HG02571 (cell line): ENCODE results near the gene ZNF516.
"Not testable (repeated sequence)": the region's sequence is repeated elsewhere in the genome, so short reads cannot be mapped to it uniquely, and the experiment has no call there.

Experiments
- ATAC-seq: cut with Tn5 transposase; IDR thresholded peaks from one replicate; pipeline ENCODE4 v1.9.1; 2021; ENCODE audit warnings: mild to moderate bottlenecking, moderate library complexity; ENCODE audit not compliant: unreplicated experiment

The ZNF516 gene

DNA sequence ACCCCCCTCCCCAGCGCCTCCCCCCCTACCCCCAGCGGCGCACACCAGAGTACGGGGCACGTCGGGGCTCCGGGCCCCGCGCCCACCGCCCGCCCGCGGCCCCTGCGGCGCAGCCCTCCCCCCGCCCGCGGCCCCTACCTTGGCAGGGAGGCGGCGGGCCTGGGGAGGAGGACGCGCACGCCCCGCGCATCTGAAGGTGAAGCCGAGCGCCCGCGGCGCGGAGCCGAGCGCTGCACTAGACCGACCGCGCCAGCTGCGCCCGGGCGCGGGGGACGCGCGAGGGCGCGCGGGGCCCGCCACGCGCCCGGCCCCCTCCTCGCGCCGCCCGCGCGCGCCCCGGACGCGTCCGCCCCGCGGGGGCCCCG is at the start of gene ZNF516:
TSS of gene ZNF516 (minus strand) at position 237 of the 365 bp plus-strand sequence. CDS start 52,188 bp downstream, outside the sequence.
- ATAC-seq: no peak

GRCh38 chr18:76538846-76539245 is 43.8 kb upstream of the ZNF516 start:
- no peak for ATAC-seq

DNA sequence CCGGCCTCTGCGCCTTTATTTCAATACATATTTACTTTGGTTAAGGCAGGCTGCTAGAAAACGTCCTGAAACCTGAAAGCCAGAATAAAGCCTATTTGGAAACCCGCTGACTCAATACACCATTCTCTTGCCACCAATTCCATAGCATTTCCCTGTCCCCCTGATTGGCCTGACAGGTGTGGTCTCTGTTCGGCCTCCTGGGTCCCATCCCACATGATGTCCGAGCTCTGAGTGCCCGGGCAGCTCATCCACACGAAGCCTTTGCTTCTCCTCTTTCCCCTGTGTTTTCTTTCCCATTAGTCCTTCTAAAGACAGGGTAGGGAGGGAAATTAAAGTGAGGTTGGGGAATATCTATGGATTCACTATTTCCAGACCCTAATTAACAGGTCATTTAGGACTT is 42.6 kb upstream of the ZNF516 start:
- no peak for ATAC-seq

- not testable (repeated sequence) for ATAC-seq
Measured at GRCh38 chr18:76536593-76536992, 41.6 kb upstream of the ZNF516 start.

DNA sequence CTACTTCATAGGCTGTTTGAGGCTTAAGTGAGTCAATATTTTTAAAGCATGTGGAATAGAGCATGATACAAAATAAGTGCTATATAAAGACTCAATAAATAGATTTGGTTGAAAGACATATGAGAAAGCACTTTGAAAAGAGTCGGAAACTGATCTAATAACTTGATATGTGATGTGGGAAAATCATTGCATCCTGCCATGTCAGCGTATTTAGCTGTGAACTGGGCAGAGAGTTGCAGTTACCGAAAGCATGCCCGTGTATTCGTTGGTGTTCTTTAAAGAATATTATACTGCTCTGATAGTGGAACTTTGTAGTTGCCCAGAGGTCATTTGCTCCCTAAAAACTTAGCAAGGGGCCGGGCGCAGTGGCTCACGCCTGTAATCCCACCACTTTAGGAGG is 37.8 kb upstream of the ZNF516 start:
- ATAC-seq: no peak

DNA sequence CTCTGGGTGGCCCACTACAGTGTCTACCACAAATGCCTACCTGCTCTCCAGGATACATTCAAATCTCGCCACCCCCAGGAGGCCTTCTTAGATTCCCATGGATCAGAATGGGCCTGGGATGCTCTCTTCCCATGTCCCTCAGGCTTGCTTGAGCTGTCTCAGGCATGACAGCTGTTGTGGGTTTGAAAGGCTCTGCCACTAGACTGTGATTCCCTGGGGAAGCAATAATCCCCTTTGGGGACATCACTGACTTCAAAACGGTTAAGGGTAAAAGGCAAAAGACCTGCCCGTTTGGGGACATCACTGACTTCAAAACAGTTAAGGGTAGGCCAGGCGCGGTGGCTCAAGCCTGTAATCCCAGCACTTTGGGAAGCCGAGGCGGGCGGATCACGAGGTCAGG is 35.8 kb upstream of the ZNF516 start:
- ATAC-seq: no peak

- ATAC-seq: no peak
Measured at GRCh38 chr18:76530391-76530790, 35.3 kb upstream of the ZNF516 start.

DNA sequence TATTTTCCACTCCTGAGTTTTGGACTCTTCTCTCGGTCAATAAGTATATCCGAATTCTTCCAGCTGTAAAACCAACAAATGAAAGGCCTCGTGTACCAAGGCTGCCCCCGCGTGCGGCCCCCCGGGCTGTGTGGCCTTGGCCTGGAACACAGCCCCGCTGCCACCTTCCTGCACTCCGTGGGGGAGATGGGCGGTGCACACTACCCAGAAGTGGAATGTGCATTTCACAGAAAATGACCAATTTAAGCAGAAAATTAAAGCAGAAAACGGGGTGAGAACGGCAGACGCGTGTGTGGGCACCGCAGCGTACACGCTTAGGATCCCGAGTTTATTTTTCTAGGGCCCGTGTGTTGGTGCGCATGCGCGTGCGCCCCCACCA is 34.4 kb upstream of the ZNF516 start:
- no peak for ATAC-seq

DNA sequence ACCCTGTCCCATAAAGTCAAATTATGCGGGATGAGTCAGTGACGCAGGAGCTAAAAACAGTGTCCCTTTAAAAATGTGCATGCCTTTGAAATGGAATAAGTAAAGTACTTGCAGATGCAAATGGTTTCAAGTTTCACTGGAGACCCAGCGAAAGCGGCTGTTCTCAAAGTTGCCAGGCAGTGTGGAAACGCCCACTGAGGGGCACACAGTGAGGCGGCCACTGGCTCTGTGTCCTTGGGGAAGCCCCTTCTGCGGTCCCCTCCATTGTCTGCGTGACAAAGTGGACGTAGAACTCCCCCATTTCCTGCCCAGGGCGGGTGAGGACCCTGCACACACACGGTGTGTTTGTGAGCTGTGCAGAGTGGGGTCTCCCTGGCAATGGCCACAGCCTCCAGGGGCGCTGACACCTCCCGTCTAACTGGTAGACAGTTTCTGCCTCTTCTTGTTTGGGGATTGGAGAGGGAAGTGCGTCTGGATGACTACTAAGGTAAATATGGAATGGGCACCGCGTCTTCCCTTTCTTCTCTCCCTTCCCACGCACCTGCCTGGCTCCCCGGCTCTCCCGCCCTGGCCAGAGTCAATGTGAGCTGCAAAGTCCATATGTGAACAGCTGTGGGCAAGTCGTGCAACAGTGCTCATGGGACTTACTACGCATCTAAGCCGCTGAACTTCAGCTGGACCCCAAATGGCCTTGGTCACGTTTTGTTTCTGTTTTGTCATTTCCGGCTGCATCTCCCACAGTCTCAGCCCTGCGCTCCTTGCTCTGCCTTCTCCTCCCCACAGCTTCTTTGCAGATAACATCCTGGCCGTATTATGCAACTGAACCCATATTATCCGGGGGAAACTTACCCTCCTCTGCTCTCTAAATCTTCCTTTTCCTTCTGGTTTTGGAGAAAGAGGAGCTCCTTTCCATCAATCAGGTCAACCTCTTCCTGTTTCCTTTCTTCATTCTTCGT is 33.7 kb upstream of the ZNF516 start:
- no peak for ATAC-seq

GRCh38 chr18:76525911-76526310 is 30.9 kb upstream of the ZNF516 start:
- ATAC-seq: no peak

- ATAC-seq: no peak
Measured at GRCh38 chr18:76524900-76525698, 30.1 kb upstream of the ZNF516 start.

GRCh38 chr18:76524477-76524876 is 29.4 kb upstream of the ZNF516 start:
- ATAC-seq: no peak

DNA sequence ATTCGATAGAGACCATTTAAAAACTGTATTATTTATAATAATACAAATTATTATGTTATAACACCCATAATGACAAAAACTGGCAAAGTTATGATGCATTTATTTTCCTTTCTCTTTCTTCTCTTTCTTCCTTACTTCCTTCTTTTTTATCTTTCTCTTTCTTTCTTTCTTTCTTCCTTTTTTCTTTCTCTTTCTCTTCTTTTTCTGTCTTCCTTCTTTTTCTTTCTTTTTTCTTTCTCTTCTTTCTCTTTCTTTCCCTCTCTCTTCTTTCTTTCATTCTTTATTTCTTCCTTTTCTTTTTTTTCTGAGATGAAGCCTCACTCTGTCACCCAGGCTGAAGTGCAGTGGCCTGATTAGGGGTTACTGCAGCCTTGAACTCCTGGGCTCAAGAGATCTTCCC is 27.5 kb upstream of the ZNF516 start:
- no peak for ATAC-seq

GRCh38 chr18:76522122-76522503 is 27.1 kb upstream of the ZNF516 start:
- ATAC-seq: no peak

DNA sequence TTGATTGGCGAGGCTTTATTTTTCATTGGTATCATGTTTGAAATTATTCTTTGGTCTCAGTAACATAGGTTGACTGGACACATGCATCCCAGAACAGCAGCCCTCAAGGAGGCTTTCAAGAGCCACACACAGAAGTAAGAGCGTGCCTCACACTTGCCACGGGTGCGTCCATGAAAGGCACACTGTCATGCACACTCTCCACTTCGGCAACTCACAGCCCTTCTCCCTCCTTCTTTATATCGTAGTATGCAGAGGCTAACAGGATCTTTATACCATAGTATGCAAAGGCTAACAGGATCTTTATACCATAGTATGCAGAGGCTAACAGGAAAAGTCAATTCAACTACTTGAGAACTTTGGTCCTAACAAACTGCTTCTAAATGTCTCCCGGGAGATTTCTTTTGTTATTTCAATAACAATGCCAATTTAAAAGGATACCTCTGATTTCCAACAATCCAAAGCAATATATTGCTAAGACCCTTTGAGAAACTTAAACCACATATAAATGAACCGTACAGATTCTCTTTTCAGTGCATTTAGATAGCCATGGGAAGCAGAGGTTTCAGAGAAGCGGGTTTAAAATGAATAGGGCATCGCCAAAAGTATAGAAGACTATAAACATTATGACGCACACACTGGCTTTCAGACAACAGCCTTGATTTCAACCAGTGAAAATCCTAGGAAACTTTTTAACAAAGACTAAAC is 26.5 kb upstream of the ZNF516 start:
- ATAC-seq: no peak

DNA sequence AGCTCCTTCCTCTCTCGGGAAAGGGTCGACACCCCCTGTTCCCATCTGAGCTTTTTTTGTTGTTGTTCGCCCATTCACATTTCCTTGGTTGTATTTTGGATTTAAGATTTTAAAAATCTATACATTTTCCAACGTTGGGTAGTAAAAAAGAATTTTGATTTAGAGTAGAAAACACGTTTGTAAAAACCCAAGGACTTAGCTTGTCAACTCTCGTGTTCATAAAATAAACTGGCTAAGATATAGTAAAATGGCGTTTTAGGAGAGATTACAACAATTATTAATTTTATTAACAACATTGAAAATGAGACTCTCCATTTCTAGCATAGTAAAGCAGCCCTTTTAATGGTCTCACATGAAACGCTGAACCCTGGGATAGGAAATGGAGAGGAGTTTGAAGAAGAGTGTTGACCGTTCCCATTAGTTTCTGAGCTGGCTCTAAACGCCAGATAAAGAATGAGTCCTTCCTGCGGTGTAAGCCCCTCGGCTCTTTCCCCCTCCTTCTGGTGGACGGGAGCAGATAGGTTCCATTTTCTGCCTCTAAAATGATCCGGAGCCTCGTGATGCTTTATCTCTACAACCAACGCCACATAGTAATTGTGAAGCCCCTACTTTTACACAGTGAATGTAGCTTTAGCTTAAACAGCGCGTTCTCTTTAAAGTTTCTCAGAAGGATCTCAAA is 24.0 kb upstream of the ZNF516 start:
- no peak for ATAC-seq

DNA sequence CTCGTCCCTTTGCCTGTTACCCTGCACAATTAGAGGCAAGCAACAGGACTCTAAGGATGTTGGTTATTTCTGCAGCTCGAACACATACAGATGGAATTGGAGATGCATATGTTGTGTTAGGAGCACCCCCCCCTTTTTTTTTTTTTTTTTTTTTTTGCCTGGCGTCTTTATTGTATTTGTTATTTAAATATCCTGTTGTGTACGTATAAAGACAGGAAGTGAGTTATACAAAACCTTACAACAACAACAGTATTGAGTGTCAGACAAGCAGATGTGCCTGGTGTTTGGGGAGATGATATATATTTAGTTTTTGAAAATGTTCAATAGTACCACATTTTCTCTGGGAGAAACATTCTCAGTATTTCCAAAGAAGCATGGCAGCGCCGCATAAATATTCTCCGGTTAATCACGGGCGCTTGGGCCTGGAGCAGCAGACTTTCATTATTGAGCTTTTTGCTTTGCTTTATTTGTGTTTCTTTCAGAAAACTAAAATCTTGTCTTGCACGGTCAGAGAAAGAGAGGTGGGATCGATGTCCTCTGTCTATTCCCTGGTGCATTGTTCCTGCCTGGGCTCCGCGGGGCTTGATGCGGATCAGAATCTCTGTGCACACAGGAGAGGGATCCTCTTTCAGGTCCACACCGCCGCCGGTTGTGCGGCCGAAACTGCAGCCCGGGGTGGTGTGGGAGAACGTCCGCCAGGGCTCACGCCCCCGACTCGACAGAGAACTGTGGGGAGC is 23.2 kb upstream of the ZNF516 start:
- ATAC-seq: no peak

- ATAC-seq: no peak
Measured at GRCh38 chr18:76515576-76515975, 20.5 kb upstream of the ZNF516 start.

- ATAC-seq: no peak
Measured at GRCh38 chr18:76514573-76514972, 19.5 kb upstream of the ZNF516 start.

GRCh38 chr18:76507830-76508385 is 12.9 kb upstream of the ZNF516 start:
- ATAC-seq: no peak
